Vagina (tissue), 2 donors: ENCODE measurements around the gene CTBP2.

ENCODE experiments used
- CTCF ChIP-seq, 3 experiments: fragments of 450-650 bp in 2 of 3; fragments of 200-600 bp in 1 of 3; sonication (generic) in 1 of 3; IDR thresholded peaks; one replicate each; pipeline ENCODE4 v1.5.1; 2017 to 2019; ENCODE audit warnings: antibody characterized with exemption in 3 of 3, mild to moderate bottlenecking in 2 of 3, moderate library complexity in 2 of 3
- POLR2A ChIP-seq, 2 donors: fragments of 450-650 bp; IDR thresholded peaks; one replicate each; pipeline ENCODE4 v1.6.1; 2017; ENCODE audit warnings: antibody characterized with exemption in 2 of 2, mild to moderate bottlenecking in 2 of 2, moderate library complexity in 2 of 2

GRCh38 chr10:125027871-125028869 lies 132.2 kb downstream of the CTBP2 start:
- no peak for TF ChIP-seq CTCF (IDR thresholded peaks at IDR 0.05)
- no peak for TF ChIP-seq POLR2A (IDR thresholded peaks at IDR 0.05)
